Naive thymus-derived CD4-positive, alpha-beta T cell (primary cell): ENCODE measurements around the gene USP48. TPM values are rescaled to one million over a fixed set of nuclear protein-coding genes. Genes with fewer than 3 reads are reported as not detected.
"Not testable (repeated sequence)": the region's sequence is repeated elsewhere in the genome, so short reads cannot be mapped to it uniquely, and the experiment has no call there.

Experiments
- ATAC-seq: fragments of 150-1000 bp; cut with Tn5 transposase; 2 replicates; pipeline ENCODE4 v1.10.0; 2021; ENCODE audit warnings: mild to moderate bottlenecking, moderate library complexity
- CTCF ChIA-PET: fragments of 350-600 bp; sonication (Branson Sonifier 250); formaldehyde crosslinking; loops from one replicate; lab custom pipeline; 2021; ENCODE audit warnings: antibody characterized with exemption; lab: Charles Lee
- POLR2A ChIA-PET: fragments of 350-600 bp; sonication (Branson Sonifier 250); formaldehyde crosslinking; loops from one replicate; lab custom pipeline; 2021; ENCODE audit warnings: antibody characterized with exemption, inconsistent platforms; lab: Charles Lee
- DNase-seq, 9 donors: peaks; one replicate each; pipeline versions ENCODE4 v3.0.0 to v3.0.0-alpha.2; 2020 to 2022; ENCODE audit warnings: mixed read lengths in 1 of 9
- H3K27ac ChIP-seq: one replicate; pipeline ENCODE4 v1.7.0; 2013; ENCODE audit warnings: mild to moderate bottlenecking, low read depth, low read length, moderate library complexity
- H3K27me3 ChIP-seq, 2 donors: one replicate each; pipeline ENCODE4 v1.7.0; 2013; ENCODE audit warnings: low read length in 2 of 2, mild to moderate bottlenecking in 2 of 2, moderate library complexity in 2 of 2; ENCODE audit not compliant: control insufficient read depth in 2 of 2, insufficient read depth in 2 of 2
- H3K36me3 ChIP-seq, 3 experiments: 1 replicate in 2 of 3; 2 replicates in 1 of 3; pipeline ENCODE4 v1.7.0; 2013; ENCODE audit warnings: low read length in 3 of 3, mild to moderate bottlenecking in 3 of 3, moderate library complexity in 1 of 3; ENCODE audit not compliant: insufficient read depth in 3 of 3, control insufficient read depth in 2 of 3
- H3K4me1 ChIP-seq, 2 donors: one replicate each; pipeline ENCODE4 v1.7.0; 2013; ENCODE audit warnings: low read length in 2 of 2, mild to moderate bottlenecking in 2 of 2, moderate library complexity in 1 of 2; ENCODE audit not compliant: control insufficient read depth in 2 of 2, insufficient read depth in 2 of 2
- H3K4me3 ChIP-seq: 2 replicates; pipeline ENCODE4 v1.7.0; 2013; ENCODE audit warnings: mild to moderate bottlenecking, low read length
- H3K9me3 ChIP-seq, 3 experiments: 1 replicate in 2 of 3; 2 replicates in 1 of 3; pipeline ENCODE4 v1.7.0; 2013; ENCODE audit warnings: low read length in 3 of 3; ENCODE audit not compliant: control insufficient read depth in 2 of 3
- H3K27ac Mint-ChIP-seq, 9 donors: one replicate each; pipeline ENCODE4 v1.8.0; 2020 to 2022; ENCODE audit warnings: mixed read lengths in 9 of 9, mild to moderate bottlenecking in 8 of 9, moderate library complexity in 5 of 9, inconsistent platforms in 2 of 9
- H3K27me3 Mint-ChIP-seq, 5 donors: one replicate each; pipeline ENCODE4 v1.8.0; 2021 to 2022; ENCODE audit warnings: mixed read lengths in 5 of 5, mild to moderate bottlenecking in 1 of 5
- H3K36me3 Mint-ChIP-seq, 5 donors: one replicate each; pipeline ENCODE4 v1.8.0; 2020 to 2022; ENCODE audit warnings: mixed read lengths in 5 of 5, mild to moderate bottlenecking in 3 of 5, inconsistent platforms in 1 of 5
- H3K4me1 Mint-ChIP-seq, 7 donors: one replicate each; pipeline ENCODE4 v1.8.0; 2020 to 2022; ENCODE audit warnings: mixed read lengths in 7 of 7, mild to moderate bottlenecking in 3 of 7, inconsistent platforms in 1 of 7
- H3K4me3 Mint-ChIP-seq, 10 donors: one replicate each; pipeline ENCODE4 v1.8.0; 2020 to 2022; ENCODE audit warnings: mild to moderate bottlenecking in 10 of 10, mixed read lengths in 10 of 10, moderate library complexity in 6 of 10, inconsistent platforms in 2 of 10
- H3K9me3 Mint-ChIP-seq, 11 donors: one replicate each; pipeline ENCODE4 v1.8.0; 2020 to 2022; ENCODE audit warnings: mixed read lengths in 11 of 11, mild to moderate bottlenecking in 4 of 11, inconsistent platforms in 1 of 11, moderate library complexity in 1 of 11
- intact Hi-C, 2 donors: fragments of 100-400 bp; cut with micrococcal nuclease; formaldehyde crosslinking; loops; one replicate each; pipeline ENCODE4 v1.15.1; 2023
- polyA plus RNA-seq, 2 donors: library from polyadenylated mRNA; unstranded; fragments of 300-500 nt; fragmentation: Illumina TruSeq; gene quantifications; one replicate each; pipeline ENCODE4 v1.2.3, GENCODE V29; 2021
- total RNA-seq, 6 experiments: library from RNA in 5 of 6; stranded (reverse) in 5 of 6; gene quantifications; 1 replicate in 5 of 6; 2 replicates in 1 of 6; pipeline ENCODE4 v1.2.3 and lab custom pipeline; 2021 to 2026

Gene USP48
- total and polyA plus RNA-seq, 7 experiments from 2014 or later: 34.8 to 107 (median 79.5) TPM

DNA sequence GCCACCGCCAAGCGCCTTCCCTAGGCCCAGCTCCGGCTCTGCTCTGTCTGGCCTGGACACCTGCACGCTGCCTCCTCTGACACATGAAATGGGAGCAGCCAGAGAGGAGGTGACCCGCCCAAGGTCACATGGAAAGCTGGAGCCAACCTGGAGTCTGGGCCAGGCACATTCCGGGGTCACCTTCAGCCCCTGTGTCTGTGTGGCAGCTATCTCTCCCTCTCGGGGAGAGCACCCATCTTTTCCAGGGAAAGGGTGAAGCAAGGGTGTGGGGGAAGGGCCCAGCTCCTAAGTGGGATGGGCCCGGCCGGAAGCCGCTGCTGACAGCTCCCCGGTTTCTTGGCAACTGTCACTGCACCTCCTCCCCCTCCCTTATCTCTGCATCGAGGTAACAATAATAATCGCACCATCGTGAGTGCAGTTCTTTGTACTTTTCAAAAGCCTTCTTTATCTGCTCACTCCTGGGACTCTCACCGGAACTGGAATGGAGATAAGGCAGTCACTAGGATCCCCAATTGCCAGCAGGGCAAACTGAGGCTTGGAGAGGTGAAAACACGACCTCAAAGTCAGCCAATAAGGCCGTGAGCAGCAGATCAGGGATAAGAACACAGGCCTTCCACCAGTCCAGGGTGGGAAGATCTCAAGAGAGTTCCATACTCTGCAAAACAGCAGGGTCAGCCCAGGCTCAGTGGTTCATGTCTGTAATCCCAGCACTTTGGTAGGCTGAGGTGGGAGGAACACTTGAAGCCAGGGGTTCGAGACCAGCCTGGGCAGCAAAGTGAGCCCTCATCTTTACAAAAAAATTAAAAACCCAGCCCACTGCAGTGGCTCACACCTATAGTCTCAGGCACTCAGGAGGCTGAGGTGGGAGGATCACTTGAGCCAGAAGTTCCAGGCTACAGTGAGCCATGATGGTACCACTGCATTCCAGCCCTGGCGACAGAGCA, 150.7 kb downstream of the USP48 start:
- POLR2A ChIA-PET: no interaction called here
- intact Hi-C loops: no loop called here
- no peak overlapping the region for H3K4me3 Mint-ChIP-seq

DNA sequence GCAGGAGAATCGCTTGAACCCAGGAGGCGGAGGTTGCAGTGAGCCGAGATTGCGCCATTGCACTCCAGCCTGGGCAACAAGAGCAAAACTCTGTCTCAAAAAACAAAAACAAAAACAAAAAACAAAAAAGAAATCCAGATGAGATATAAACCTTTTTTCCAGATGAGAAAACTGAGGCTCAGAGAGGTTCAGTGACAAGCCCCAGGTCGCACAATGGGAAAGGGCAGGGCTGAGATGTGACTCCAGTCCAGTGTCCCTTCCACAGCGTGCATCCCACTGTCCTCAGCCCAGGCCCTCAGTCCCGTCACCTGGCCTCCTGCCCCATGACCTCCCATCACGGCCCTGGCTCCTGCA, 151.4 kb downstream of the USP48 start:
- H3K27ac ChIP-seq, ATAC-seq, H3K27me3 ChIP-seq, CTCF ChIA-PET, H3K9me3 Mint-ChIP-seq, DNase-seq, H3K27ac Mint-ChIP-seq, H3K4me1 ChIP-seq, intact Hi-C loops, H3K36me3 Mint-ChIP-seq, H3K9me3 ChIP-seq, H3K36me3 ChIP-seq, H3K4me1 Mint-ChIP-seq, H3K4me3 ChIP-seq, POLR2A ChIA-PET, H3K4me3 Mint-ChIP-seq: not testable (repeated sequence)
- peaks cover 0 to 20% (median 8%) of the 10 kb centered on the region in 5 donors for H3K27me3 Mint-ChIP-seq

More for the DNA sequence above, 150.7 kb downstream of the USP48 start:
- peak; percentile 14 for ATAC-seq
- no peaks in the 10 kb centered on the region for H3K27me3 ChIP-seq
- peaks cover 0 to 20% (median 8%) of the 10 kb centered on the region in 5 donors for H3K27me3 Mint-ChIP-seq
- no peaks in the 10 kb centered on the region for H3K9me3 ChIP-seq
- H3K4me1 ChIP-seq: no peaks in the 10 kb centered on the region
- CTCF ChIA-PET: no interaction called here
- no peak overlapping the region for H3K27ac Mint-ChIP-seq
- no peaks in the 10 kb centered on the region for H3K36me3 ChIP-seq
- peaks cover 0 to 1% (median 0%) of the 10 kb centered on the region in 7 donors for H3K4me1 Mint-ChIP-seq
- H3K36me3 Mint-ChIP-seq: no peaks in the 10 kb centered on the region
- peaks cover 0 to 3% (median 0%) of the 10 kb centered on the region in 11 donors for H3K9me3 Mint-ChIP-seq
- no peak overlapping the region for H3K4me3 ChIP-seq
- H3K27ac ChIP-seq: no peak overlapping the region
- DNase-seq: no peak

DNA sequence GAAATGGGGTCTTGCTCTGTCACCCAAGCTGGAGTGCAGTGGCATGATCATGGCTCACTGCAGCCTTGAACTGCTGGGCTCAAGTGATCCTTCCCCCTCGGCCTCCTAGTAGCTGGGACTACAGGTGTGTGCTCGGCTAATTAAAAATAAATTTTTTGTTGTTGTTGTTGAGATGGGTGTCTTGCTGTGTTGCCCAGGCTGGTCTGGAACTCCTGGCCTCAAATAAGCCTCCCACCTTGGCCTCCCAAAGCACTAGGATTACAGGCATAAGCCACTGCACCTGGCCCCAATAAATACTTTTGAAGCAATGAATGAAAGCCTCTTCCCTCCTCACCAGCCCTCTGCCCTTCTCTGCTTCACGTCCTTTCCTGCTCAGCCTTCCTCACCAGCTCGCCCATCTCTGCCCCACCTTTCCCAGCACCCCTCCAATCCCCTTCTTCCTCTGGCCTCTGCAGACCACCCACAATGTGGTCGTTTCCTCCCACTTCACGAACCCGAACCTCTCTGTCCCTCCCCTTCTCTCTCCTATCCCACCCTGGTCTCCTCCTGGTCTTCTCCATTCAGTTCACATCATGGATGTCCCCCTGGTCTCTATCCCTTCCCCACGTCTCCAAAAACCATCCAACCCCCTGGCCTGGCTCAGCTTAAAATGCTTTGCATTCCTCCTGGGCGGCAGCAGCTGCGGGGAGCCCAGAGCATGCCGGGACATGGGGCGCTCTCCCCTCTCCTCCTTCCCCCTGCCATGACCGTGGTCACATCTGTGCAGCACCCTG, 152.2 kb downstream of the USP48 start:
- Histone ChIP-seq H3K27ac (no peak overlapping the region), H3K4me3 (no peak overlapping the region), H3K9me3 (no peaks in the 10 kb centered on the region), H3K36me3 (no peaks in the 10 kb centered on the region), H3K4me1 (no peaks in the 10 kb centered on the region), H3K27me3 (no peaks in the 10 kb centered on the region)
- H3K4me1 Mint-ChIP-seq: peaks cover 0 to 3% (median 0%) of the 10 kb centered on the region in 7 donors
- H3K4me3 Mint-ChIP-seq: no peak overlapping the region
- ATAC-seq (no peak), DNase-seq (no peak)
- no peak overlapping the region for H3K27ac Mint-ChIP-seq
- POLR2A ChIA-PET: no interaction called here
- CTCF ChIA-PET: no interaction called here
- no peaks in the 10 kb centered on the region for H3K36me3 Mint-ChIP-seq
- peaks cover 0 to 4% (median 0%) of the 10 kb centered on the region in 11 donors for H3K9me3 Mint-ChIP-seq
- peaks cover 0 to 20% (median 6%) of the 10 kb centered on the region in 5 donors for H3K27me3 Mint-ChIP-seq
- intact Hi-C loops: no loop called here

DNA sequence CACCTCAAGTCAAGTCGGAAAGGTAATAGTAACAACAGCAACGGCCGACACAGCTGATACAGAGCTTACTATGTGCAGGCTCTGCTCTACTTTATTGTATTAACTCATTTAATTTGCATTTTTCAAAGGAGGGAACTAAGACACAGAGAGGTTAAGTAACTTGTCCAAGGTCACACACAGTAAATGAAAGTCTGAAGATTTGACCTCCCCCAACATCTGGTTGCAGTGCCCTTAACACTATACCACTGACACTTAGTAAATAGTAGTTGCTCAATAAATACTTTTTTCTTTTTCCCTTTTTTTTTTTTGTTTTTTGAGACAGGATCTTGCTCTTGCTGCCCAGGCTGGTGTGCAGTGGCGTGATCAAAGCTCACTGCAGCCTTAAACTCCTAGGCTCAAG, 153.0 kb downstream of the USP48 start:
- H3K27me3 ChIP-seq: no peaks in the 10 kb centered on the region
- ATAC-seq: no peak
- no peak overlapping the region for H3K4me3 ChIP-seq
- Mint-ChIP-seq H3K9me3 (peaks cover 0 to 4% (median 0%) of the 10 kb centered on the region in 11 donors), H3K27me3 (peaks cover 1 to 17% (median 6%) of the 10 kb centered on the region in 5 donors), H3K36me3 (no peaks in the 10 kb centered on the region), H3K27ac (no peak overlapping the region), H3K4me3 (no peak overlapping the region), H3K4me1 (peaks cover 0 to 2% (median 0%) of the 10 kb centered on the region in 7 donors)
- no peaks in the 10 kb centered on the region for H3K4me1 ChIP-seq
- intact Hi-C loops: no loop called here
- H3K36me3 ChIP-seq: no peaks in the 10 kb centered on the region
- no peaks in the 10 kb centered on the region for H3K9me3 ChIP-seq
- ChIA-PET CTCF (no interaction called here), POLR2A (no interaction called here)
- DNase-seq: no peak
- no peak overlapping the region for H3K27ac ChIP-seq

DNA sequence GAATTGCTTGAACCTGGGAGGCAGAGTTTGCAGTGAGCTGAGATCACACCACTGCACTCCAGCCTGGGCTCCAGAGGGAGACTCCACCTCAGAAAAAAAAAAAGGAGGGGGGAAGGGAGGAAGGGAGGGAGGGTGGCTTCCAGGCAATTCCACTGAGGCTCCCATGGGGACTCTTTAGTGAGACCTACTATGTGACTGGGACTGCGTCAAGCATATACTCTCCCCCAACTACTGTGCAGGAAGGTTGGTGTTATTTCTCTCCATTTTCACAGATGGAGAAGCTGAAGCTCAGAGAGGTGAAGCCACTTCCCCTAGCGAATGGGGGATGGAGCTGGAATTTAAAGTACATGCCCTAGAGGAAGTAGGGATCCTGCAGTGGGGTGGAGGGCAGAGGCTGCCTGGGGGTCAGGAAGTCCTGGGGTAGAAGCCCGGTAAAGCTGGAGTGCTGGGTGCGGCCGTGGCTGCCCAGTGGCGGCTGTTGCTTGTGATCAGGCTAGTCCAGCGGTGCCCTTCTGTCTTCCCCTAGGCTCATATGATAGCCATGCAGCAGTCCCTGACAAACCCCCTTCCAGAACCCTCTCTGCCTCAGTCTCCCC, 154.1 kb downstream of the USP48 start:
- DNase-seq (no peak), ATAC-seq (no peak)
- peaks cover 3 to 17% (median 8%) of the 10 kb centered on the region in 5 donors for H3K27me3 Mint-ChIP-seq
- intact Hi-C loops: no loop called here
- Histone ChIP-seq H3K4me1 (no peaks in the 10 kb centered on the region), H3K27ac (no peak overlapping the region), H3K9me3 (no peaks in the 10 kb centered on the region), H3K27me3 (no peaks in the 10 kb centered on the region), H3K4me3 (no peak overlapping the region), H3K36me3 (no peaks in the 10 kb centered on the region)
- H3K36me3 Mint-ChIP-seq: no peaks in the 10 kb centered on the region
- no peak overlapping the region for H3K27ac Mint-ChIP-seq
- ChIA-PET CTCF (no interaction called here), POLR2A (no interaction called here)
- H3K4me3 Mint-ChIP-seq: no peak overlapping the region
- peaks cover 0 to 4% (median 0%) of the 10 kb centered on the region in 11 donors for H3K9me3 Mint-ChIP-seq
- H3K4me1 Mint-ChIP-seq: peaks cover 0 to 2% (median 0%) of the 10 kb centered on the region in 7 donors
